Measurements from ENCODE around the gene DCP1A. TPM values are rescaled to one million over a fixed set of nuclear protein-coding genes. Genes with fewer than 3 reads are reported as not detected.

Gene DCP1A
- polyA plus RNA-seq, 1 of the 3 experiments (the other 2 are of a cell fraction): 12.9 TPM

DNA sequence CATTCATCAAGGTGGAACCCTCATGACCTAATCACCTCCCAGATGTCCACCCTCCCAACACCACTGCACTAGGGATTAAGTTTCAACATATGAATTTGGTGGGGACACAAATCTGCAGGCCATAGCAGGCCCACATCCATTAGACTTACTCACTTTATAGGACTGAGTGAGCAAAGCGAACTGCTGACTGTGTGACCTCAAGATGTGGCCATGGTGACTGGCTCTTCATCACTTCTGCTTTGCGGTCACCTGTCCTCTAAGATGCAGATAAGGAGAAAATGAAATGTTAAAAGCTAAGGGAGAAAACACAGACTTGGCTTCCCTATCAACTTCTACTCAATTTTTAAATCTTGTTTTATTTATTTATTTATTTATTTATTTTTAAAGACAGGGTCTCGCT, 14.5 kb upstream of the DCP1A start:
- H3K79me2 ChIP-seq (ENCODE audit: insufficient read depth): no peaks in the 10 kb centered on the region
- 86% methylated on average over 3 of the region's 3 CpGs for WGBS (ENCODE audit: low lambda C conversion rate)

DNA sequence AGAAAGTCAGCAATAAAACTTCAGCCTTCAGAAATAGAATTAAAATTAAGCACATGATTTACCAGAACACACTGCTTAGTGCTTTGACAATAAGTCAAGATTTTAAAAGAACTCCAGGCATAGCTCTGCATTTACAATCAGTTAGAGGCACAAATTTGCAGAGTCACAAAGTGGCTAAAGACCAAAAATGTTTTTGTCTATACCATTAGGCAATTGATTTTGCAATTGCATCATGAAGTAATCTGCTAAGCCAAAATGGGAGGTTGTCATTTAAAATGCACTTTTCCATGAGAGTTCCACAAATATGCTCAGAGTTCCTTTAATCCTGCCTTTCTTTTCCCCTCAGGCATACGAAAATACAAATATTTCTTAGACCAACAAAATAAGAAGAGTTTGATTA, 10.1 kb upstream of the DCP1A start:
- H3K9ac ChIP-seq: no peak overlapping the region
- WGBS (ENCODE audit: low lambda C conversion rate): 52% methylated on average over 1 of the region's 1 CpG
- no peaks in the 10 kb centered on the region for H3K9me2 ChIP-seq
- ChIA-PET CTCF (interaction anchor here (1.5 kb wide), 1 partner anchor 353 kb away, joined by 5 read pairs; no protein-coding TSS in a partner anchor), POLR2A (no interaction called here)
- no peaks in the 10 kb centered on the region for H4K20me1 ChIP-seq (ENCODE audit: insufficient read depth)
- H3K4me3 ChIP-seq (ENCODE audit: low read depth in 2 of 2, low read length in 1 of 2): no peak overlapping the region
- H3F3A ChIP-seq (replicated peaks; ENCODE audit: insufficient read depth): no peaks in the 10 kb centered on the region
- H3K79me2 ChIP-seq (ENCODE audit: insufficient read depth): no peaks in the 10 kb centered on the region
- no peak overlapping the region for H3K27ac ChIP-seq (ENCODE audit: low read depth in 2 of 2, low read length in 1 of 2)
- H3K27me3 ChIP-seq (ENCODE audit: insufficient read depth): no peaks in the 10 kb centered on the region
- no peaks in the 10 kb centered on the region for H3K9me3 ChIP-seq
- H3K36me3 ChIP-seq (replicated peaks in 1 of 2; ENCODE audit: control insufficient read depth in 1 of 2, insufficient read depth in 2 of 2, low read length in 1 of 2): no peaks in the 10 kb centered on the region
- H2AFZ ChIP-seq (ENCODE audit: low read depth): no peak overlapping the region
- no peaks in the 10 kb centered on the region for H3K4me1 ChIP-seq (ENCODE audit: control insufficient read depth in 1 of 2, insufficient read depth in 2 of 2, low read depth in 1 of 2, low read length in 1 of 2)
- no peak overlapping the region for H3K4me2 ChIP-seq
- DNase-seq: no peak
- TF ChIP-seq, protein P1, sequence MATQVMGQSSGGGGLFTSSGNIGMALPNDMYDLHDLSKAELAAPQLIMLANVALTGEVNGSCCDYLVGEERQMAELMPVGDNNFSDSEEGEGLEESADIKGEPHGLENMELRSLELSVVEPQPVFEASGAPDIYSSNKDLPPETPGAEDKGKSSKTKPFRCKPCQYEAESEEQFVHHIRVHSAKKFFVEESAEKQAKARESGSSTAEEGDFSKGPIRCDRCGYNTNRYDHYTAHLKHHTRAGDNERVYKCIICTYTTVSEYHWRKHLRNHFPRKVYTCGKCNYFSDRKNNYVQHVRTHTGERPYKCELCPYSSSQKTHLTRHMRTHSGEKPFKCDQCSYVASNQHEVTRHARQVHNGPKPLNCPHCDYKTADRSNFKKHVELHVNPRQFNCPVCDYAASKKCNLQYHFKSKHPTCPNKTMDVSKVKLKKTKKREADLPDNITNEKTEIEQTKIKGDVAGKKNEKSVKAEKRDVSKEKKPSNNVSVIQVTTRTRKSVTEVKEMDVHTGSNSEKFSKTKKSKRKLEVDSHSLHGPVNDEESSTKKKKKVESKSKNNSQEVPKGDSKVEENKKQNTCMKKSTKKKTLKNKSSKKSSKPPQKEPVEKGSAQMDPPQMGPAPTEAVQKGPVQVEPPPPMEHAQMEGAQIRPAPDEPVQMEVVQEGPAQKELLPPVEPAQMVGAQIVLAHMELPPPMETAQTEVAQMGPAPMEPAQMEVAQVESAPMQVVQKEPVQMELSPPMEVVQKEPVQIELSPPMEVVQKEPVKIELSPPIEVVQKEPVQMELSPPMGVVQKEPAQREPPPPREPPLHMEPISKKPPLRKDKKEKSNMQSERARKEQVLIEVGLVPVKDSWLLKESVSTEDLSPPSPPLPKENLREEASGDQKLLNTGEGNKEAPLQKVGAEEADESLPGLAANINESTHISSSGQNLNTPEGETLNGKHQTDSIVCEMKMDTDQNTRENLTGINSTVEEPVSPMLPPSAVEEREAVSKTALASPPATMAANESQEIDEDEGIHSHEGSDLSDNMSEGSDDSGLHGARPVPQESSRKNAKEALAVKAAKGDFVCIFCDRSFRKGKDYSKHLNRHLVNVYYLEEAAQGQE (IDR thresholded peaks at IDR 0.05; ENCODE audit: low read depth, low read length): no peak
- TF ChIP-seq EP300 (IDR thresholded peaks at IDR 0.05; ENCODE audit: borderline replicate concordance in 1 of 2, low read depth in 1 of 2, low read length in 1 of 2) (no peak), FOXJ3 (CRISPR knock-in tag; IDR thresholded peaks at IDR 0.05) (no peak), JUND (IDR thresholded peaks at IDR 0.05) (no peak), GATA2 (CRISPR knock-in tag; IDR thresholded peaks at IDR 0.05) (no peak), CHD2 (IDR thresholded peaks at IDR 0.05; ENCODE audit: low read length, partially characterized antibody) (no peak), SIN3A (IDR thresholded peaks at IDR 0.05; ENCODE audit: borderline replicate concordance, low read depth, low read length) (no peak)

More for the DNA sequence above, 14.5 kb upstream of the DCP1A start:
- H3K9ac ChIP-seq: no peak overlapping the region
- TF ChIP-seq CHD2 (IDR thresholded peaks at IDR 0.05; ENCODE audit: low read length, partially characterized antibody): no peak
- TF ChIP-seq RFX5 (IDR thresholded peaks at IDR 0.05; ENCODE audit: low read length): no peak
- no peak for TF ChIP-seq RAD21 (IDR thresholded peaks at IDR 0.05; ENCODE audit: low read length)
- TF ChIP-seq, protein P2, sequence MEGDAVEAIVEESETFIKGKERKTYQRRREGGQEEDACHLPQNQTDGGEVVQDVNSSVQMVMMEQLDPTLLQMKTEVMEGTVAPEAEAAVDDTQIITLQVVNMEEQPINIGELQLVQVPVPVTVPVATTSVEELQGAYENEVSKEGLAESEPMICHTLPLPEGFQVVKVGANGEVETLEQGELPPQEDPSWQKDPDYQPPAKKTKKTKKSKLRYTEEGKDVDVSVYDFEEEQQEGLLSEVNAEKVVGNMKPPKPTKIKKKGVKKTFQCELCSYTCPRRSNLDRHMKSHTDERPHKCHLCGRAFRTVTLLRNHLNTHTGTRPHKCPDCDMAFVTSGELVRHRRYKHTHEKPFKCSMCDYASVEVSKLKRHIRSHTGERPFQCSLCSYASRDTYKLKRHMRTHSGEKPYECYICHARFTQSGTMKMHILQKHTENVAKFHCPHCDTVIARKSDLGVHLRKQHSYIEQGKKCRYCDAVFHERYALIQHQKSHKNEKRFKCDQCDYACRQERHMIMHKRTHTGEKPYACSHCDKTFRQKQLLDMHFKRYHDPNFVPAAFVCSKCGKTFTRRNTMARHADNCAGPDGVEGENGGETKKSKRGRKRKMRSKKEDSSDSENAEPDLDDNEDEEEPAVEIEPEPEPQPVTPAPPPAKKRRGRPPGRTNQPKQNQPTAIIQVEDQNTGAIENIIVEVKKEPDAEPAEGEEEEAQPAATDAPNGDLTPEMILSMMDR (IDR thresholded peaks at IDR 0.05): no peak
- TF ChIP-seq, protein P1 (IDR thresholded peaks at IDR 0.05; ENCODE audit: low read depth, low read length): no peak
- TF ChIP-seq TCF12 (IDR thresholded peaks at IDR 0.05): no peak
- TF ChIP-seq MXI1 (IDR thresholded peaks at IDR 0.05; ENCODE audit: low read depth, low read length): no peak
- no peak for TF ChIP-seq ELF1 (IDR thresholded peaks at IDR 0.05)
- TF ChIP-seq FOXM1 (IDR thresholded peaks at IDR 0.05; ENCODE audit: low read depth): no peak
- TF ChIP-seq YY1 (IDR thresholded peaks at IDR 0.05; ENCODE audit: low read depth): no peak
- no peak for TF ChIP-seq TAF1 (IDR thresholded peaks at IDR 0.05; ENCODE audit: borderline replicate concordance, low read depth, low read length)
- TF ChIP-seq JUND (IDR thresholded peaks at IDR 0.05): no peak
- no peak overlapping the region for H3K27ac ChIP-seq (ENCODE audit: low read depth in 2 of 2, low read length in 1 of 2)
- no peak overlapping the region for H2AFZ ChIP-seq (ENCODE audit: low read depth)
- POLR2A ChIA-PET: no interaction called here
- no peaks in the 10 kb centered on the region for H3K9me2 ChIP-seq
- CTCF ChIA-PET: interaction anchor here (1.0 kb wide), 1 partner anchor 13 kb away, joined by 3 read pairs; no protein-coding TSS in a partner anchor
- H3F3A ChIP-seq (replicated peaks; ENCODE audit: insufficient read depth): no peaks in the 10 kb centered on the region
- DNase-seq: no peak
- no peaks in the 10 kb centered on the region for H4K20me1 ChIP-seq (ENCODE audit: insufficient read depth)
- H3K4me1 ChIP-seq (ENCODE audit: control insufficient read depth in 1 of 2, insufficient read depth in 2 of 2, low read depth in 1 of 2, low read length in 1 of 2): no peaks in the 10 kb centered on the region
- no peaks in the 10 kb centered on the region for H3K27me3 ChIP-seq (ENCODE audit: insufficient read depth)
- no peak overlapping the region for H3K4me3 ChIP-seq (ENCODE audit: low read depth in 2 of 2, low read length in 1 of 2)
- no peak overlapping the region for H3K4me2 ChIP-seq
- no peaks in the 10 kb centered on the region for H3K9me3 ChIP-seq
- no peaks in the 10 kb centered on the region for H3K36me3 ChIP-seq (replicated peaks in 1 of 2; ENCODE audit: control insufficient read depth in 1 of 2, insufficient read depth in 2 of 2, low read length in 1 of 2)

All from SK-N-SH (cell line).